Cardiac septum (tissue), 1 donor: ENCODE data around the gene SEMA5A. TPM values are rescaled to one million over a fixed set of nuclear protein-coding genes. Genes with fewer than 3 reads are reported as not detected.
A peak's percentile ranks its signal among the peaks of the same experiment; 100 is the strongest.

Experiments used
- DNase-seq: peaks from one replicate; pipeline ENCODE4 v3.0.0-alpha.2; 2020; ENCODE audit warnings: low spot score
- intact Hi-C: fragments of 100-400 bp; cut with DNase I; formaldehyde crosslinking; loops from one replicate; pipeline ENCODE4 v1.14.0; 2022
- total RNA-seq: library from RNA; stranded (reverse); fragmentation: NEBNext Ultra II Directional; extraction: Animal tissue kit (Norgen Biotek cat#: 25700); gene quantifications from one replicate; pipeline ENCODE4 v1.2.1, GENCODE V29; 2021
- donor health status: DM: no; HTN: no; CAD: no.

Gene SEMA5A
- total RNA-seq, 1 donor from 2014 or later: 75.8 TPM

- intact Hi-C loops: no loop called here
- no peak for DNase-seq
These were observed 421.0 kb downstream of the SEMA5A start for GRCh38 chr5:9124838-9125237.

- intact Hi-C loops: no loop called here
- DNase-seq: no peak
These were observed 421.8 kb downstream of the SEMA5A start for GRCh38 chr5:9124071-9124470.

- DNase-seq: no peak
- intact Hi-C loops: no loop called here
These were observed 423.3 kb downstream of the SEMA5A start for GRCh38 chr5:9122528-9122927.

- intact Hi-C loops: no loop called here
- DNase-seq: no peak
These were observed 424.3 kb downstream of the SEMA5A start for GRCh38 chr5:9121597-9121996.

- DNase-seq: peak; percentile 57
- intact Hi-C loops: no loop called here
These were observed 427.0 kb downstream of the SEMA5A start for GRCh38 chr5:9118852-9119251.

- DNase-seq: no peak
- intact Hi-C loops: no loop called here
These were observed 430.8 kb downstream of the SEMA5A start for GRCh38 chr5:9115093-9115492.

GRCh38 chr5:9112520-9113291 is 433.2 kb downstream of the SEMA5A start:
- intact Hi-C loops: no loop called here
- no peak for DNase-seq

- DNase-seq: no peak
- intact Hi-C loops: no loop called here
These were observed 437.7 kb downstream of the SEMA5A start for GRCh38 chr5:9108162-9108561.

- intact Hi-C loops: no loop called here
- DNase-seq: no peak
These were observed 440.0 kb downstream of the SEMA5A start for GRCh38 chr5:9105851-9106250.

- no peak for DNase-seq
- intact Hi-C loops: no loop called here
These were observed 441.1 kb downstream of the SEMA5A start for GRCh38 chr5:9104571-9105339.

- intact Hi-C loops: no loop called here
- no peak for DNase-seq
These were observed 442.6 kb downstream of the SEMA5A start for GRCh38 chr5:9103290-9103689.

- intact Hi-C loops: no loop called here
- no peak for DNase-seq
These were observed 446.2 kb downstream of the SEMA5A start for GRCh38 chr5:9099689-9100088.

GRCh38 chr5:9098990-9099389 is 446.9 kb downstream of the SEMA5A start:
- intact Hi-C loops: no loop called here
- no peak for DNase-seq

GRCh38 chr5:9094582-9094981 is 451.3 kb downstream of the SEMA5A start:
- DNase-seq: no peak
- intact Hi-C loops: no loop called here

- intact Hi-C loops: no loop called here
- DNase-seq: no peak
These were observed 453.8 kb downstream of the SEMA5A start for GRCh38 chr5:9091896-9092662.

GRCh38 chr5:9090381-9091026 is 455.4 kb downstream of the SEMA5A start:
- intact Hi-C loops: no loop called here
- no peak for DNase-seq

- DNase-seq: no peak
- intact Hi-C loops: no loop called here
These were observed 456.0 kb downstream of the SEMA5A start for GRCh38 chr5:9089893-9090292.

GRCh38 chr5:9082996-9083395 is 462.9 kb downstream of the SEMA5A start:
- no peak for DNase-seq
- intact Hi-C loops: no loop called here

GRCh38 chr5:9072701-9073100 is 473.2 kb downstream of the SEMA5A start:
- no peak for DNase-seq
- intact Hi-C loops: no loop called here

GRCh38 chr5:9071524-9071923 is 474.4 kb downstream of the SEMA5A start:
- DNase-seq: no peak
- intact Hi-C loops: no loop called here
